Mucosa of descending colon (tissue), 3 donors: ENCODE data around the gene TLL2. TPM values are rescaled to one million over a fixed set of nuclear protein-coding genes. Genes with fewer than 3 reads are reported as not detected.
"Not testable (repeated sequence)": the region's sequence is repeated elsewhere in the genome, so short reads cannot be mapped to it uniquely, and the experiment has no call there.

Experiments
- ATAC-seq: fragments of 200-7000 bp; cut with Tn5 transposase; one replicate; pipeline ENCODE4 v1.9.1; 2020; ENCODE audit warnings: mild to moderate bottlenecking, moderate library complexity
- DNase-seq, 3 donors: peaks; one replicate each; pipeline ENCODE4 v3.0.0-alpha.2; 2020
- H3K36me3 ChIP-seq: fragments of 200-600 bp; one replicate; pipeline ENCODE4 v1.8.0; 2021; ENCODE audit warnings: low read depth, mild to moderate bottlenecking
- H3K4me1 ChIP-seq: fragments of 200-600 bp; one replicate; pipeline ENCODE4 v1.8.0; 2021; ENCODE audit warnings: low read depth, mild to moderate bottlenecking
- H3K4me3 ChIP-seq: fragments of 200-600 bp; one replicate; pipeline ENCODE4 v1.8.0; 2021; ENCODE audit warnings: mild to moderate bottlenecking
- H3K9me3 ChIP-seq: fragments of 200-600 bp; one replicate; pipeline ENCODE4 v1.8.0; 2021; ENCODE audit warnings: mild to moderate bottlenecking
- intact Hi-C, 2 donors: fragments of 100-400 bp; cut with DNase I in 1 of 2; cut with micrococcal nuclease in 1 of 2; formaldehyde crosslinking; loops; one replicate each; pipeline versions ENCODE4 v1.11.0 to v1.11.1; 2022; cut with DNase I, micrococcal nuclease
- total RNA-seq, 3 donors: library from RNA; stranded (reverse); fragmentation: NEBNext Ultra II Directional in 2 of 3; extraction: Animal tissue kit (Norgen Biotek cat#: 25700) in 2 of 3; gene quantifications; one replicate each; pipeline versions ENCODE4 v1.2.1 to v1.2.4, GENCODE V29; 2021 to 2023
- TF ChIP-seq, protein P1 (sequence below): fragments of 200-600 bp; IDR thresholded peaks from one replicate; pipeline ENCODE4 v1.8.0; 2022; ENCODE audit warnings: antibody characterized with exemption, mild to moderate bottlenecking
- donor health status: DM: no; HTN: no; CAD: no; lungs with moderate emphysema.
- donor health status: DM: no; HTN: no; CAD: no.
- donor health status: DM: no; HTN: yes; CAD: no.

The TLL2 gene
- total RNA-seq, 3 donors from 2014 or later = 0.17 to 0.70 (median 0.65) TPM

DNA sequence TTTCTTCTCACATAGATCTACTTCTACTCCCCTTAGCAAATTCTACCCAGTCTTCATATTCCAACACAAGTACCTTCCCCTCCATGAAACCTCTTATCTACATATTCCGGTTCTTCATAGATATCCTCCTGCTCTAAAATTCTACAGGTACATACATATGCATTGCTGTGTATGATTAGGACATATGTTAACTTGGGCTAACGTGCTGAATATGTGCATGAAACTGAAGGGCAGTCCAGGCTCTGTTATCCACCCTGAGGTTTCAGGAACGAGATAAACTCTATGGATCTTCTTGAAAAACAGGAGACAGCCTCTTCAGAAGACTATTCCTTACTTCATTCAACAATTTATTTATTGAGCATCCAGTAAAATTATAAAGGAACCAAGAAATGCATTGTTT, 41.6 kb upstream of the TLL2 start:
- intact Hi-C loops = no loop called here
- ATAC-seq (no peak), DNase-seq (no peak)
- H3K36me3 ChIP-seq = no peaks in the 10 kb centered on the region
- H3K9me3 ChIP-seq = no peaks in the 10 kb centered on the region
- TF ChIP-seq, protein P1, sequence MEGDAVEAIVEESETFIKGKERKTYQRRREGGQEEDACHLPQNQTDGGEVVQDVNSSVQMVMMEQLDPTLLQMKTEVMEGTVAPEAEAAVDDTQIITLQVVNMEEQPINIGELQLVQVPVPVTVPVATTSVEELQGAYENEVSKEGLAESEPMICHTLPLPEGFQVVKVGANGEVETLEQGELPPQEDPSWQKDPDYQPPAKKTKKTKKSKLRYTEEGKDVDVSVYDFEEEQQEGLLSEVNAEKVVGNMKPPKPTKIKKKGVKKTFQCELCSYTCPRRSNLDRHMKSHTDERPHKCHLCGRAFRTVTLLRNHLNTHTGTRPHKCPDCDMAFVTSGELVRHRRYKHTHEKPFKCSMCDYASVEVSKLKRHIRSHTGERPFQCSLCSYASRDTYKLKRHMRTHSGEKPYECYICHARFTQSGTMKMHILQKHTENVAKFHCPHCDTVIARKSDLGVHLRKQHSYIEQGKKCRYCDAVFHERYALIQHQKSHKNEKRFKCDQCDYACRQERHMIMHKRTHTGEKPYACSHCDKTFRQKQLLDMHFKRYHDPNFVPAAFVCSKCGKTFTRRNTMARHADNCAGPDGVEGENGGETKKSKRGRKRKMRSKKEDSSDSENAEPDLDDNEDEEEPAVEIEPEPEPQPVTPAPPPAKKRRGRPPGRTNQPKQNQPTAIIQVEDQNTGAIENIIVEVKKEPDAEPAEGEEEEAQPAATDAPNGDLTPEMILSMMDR = no peak
- H3K4me1 ChIP-seq = no peaks in the 10 kb centered on the region
- H3K4me3 ChIP-seq = no peak overlapping the region

DNA sequence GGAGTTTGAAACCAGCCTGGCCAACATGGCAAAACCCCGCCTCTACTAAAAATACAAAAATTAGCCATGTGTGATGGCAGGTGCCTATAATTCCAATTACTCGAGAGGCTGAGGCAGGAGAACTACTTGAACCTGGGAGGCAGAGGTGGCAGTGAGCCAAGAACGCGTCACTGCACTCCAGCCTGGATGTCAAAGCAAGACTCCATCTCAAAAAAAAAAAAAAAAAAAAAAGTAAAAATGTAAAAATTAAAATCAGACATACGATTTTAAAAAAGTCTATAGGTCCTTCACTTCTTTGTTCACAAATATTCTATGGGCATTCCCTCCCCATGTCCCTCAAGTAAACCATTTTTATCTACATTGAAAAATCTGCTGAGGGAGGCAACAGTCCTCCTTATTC, 34.9 kb upstream of the TLL2 start:
- peaks cover 6% of the 10 kb centered on the region for H3K36me3 ChIP-seq
- TF ChIP-seq, protein P1 = no peak

DNA sequence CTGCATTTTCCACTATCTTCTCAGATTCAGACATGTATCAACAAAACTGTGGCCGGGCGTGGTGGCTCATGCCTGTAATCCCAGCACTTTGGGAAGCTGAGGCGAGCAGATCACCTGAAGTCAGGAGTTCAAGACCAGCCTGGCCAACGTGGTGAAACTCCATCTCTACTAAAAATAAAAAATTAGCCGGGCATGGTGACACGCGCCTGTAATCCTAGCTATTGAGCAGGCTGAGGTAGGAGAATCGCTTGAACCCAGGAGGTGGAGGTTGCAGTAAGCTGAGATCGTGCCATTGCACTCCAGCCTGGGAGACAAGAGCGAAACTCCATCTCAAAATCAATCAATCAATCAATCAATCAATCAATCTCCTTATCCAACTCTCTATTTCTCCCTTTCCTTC, 31.8 kb upstream of the TLL2 start:
- H3K4me1 ChIP-seq, H3K36me3 ChIP-seq, intact Hi-C loops, H3K9me3 ChIP-seq, ATAC-seq, H3K4me3 ChIP-seq, DNase-seq: not testable (repeated sequence)

More for the DNA sequence above, 34.9 kb upstream of the TLL2 start:
- intact Hi-C loops = no loop called here
- DNase-seq (no peak), ATAC-seq (no peak)
- Histone ChIP-seq H3K4me3 (no peak overlapping the region), H3K9me3 (no peaks in the 10 kb centered on the region), H3K4me1 (no peaks in the 10 kb centered on the region)

DNA sequence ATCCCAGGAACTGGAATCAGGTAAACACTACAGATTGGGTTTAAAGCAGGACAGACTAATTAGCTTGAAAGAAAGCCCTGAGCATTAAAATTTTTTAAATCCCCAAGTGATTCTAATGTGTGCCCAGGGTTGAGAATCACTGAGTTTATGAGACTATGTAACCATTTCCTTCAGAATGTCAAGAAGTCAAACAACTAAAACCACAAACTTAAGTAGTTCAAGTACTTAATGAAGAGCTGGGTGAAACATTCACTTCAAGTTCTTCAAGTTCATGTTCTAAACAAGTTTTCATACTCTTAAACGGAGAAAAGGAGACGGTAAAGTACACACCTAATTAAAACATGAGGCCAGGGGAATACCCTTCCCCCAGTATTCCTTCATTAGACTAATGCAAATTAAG, 28.2 kb upstream of the TLL2 start:
- DNase-seq = no peak
- no peak overlapping the region for H3K4me3 ChIP-seq
- H3K4me1 ChIP-seq = no peaks in the 10 kb centered on the region
- intact Hi-C loops = no loop called here
- no peaks in the 10 kb centered on the region for H3K36me3 ChIP-seq
- ATAC-seq = no peak
- no peaks in the 10 kb centered on the region for H3K9me3 ChIP-seq
- TF ChIP-seq, protein P1 = no peak

DNA sequence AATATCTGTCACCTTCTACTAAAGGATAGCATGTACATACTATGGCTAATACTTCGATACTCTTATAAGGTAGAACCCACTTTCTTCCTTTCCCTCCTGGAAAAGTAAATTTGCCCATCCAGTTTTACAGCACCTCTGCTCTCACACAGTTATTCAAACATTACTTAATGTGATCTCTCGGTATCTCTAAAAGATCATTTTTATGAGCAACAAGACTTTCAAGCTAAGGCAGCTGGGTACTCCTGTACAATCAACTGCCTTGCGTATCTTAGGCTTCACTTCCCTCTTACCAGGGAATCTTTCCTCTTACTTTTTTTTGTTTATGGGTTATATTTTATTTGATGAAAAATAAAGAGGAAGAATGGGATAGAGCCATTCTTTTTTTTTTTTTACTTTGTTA, 26.5 kb upstream of the TLL2 start:
- H3K9me3 ChIP-seq = no peaks in the 10 kb centered on the region
- no peaks in the 10 kb centered on the region for H3K36me3 ChIP-seq
- no peak for DNase-seq
- TF ChIP-seq, protein P1 = no peak
- no peak overlapping the region for H3K4me3 ChIP-seq
- intact Hi-C loops = no loop called here
- no peaks in the 10 kb centered on the region for H3K4me1 ChIP-seq
- peak; percentile 65 for ATAC-seq

DNA sequence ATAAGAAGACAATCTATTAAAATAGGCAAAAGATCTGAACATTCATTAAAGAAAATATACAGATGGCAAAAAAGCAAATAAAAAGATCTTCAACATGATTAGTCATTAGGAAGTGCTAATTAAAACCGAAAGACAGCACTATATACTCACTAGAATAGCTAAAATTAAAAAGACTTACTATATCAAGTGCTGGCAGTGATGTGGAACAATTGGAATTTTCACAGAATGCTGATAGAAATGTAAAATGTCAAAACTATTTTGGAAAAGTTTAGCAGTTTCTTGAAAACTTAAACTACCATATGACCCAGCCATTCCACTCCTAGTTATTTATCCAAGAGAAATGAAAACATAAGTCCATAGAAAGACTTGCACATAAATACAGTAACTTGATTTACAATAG, 25.0 kb upstream of the TLL2 start:
- DNase-seq = no peak
- H3K4me3 ChIP-seq = no peak overlapping the region
- H3K9me3 ChIP-seq = no peaks in the 10 kb centered on the region
- intact Hi-C loops = no loop called here
- TF ChIP-seq, protein P1 = no peak
- H3K4me1 ChIP-seq = no peaks in the 10 kb centered on the region
- no peaks in the 10 kb centered on the region for H3K36me3 ChIP-seq
- ATAC-seq = no peak
